Measurements from ENCODE around the gene UGT3A1.
"Not testable (repeated sequence)": the region's sequence is repeated elsewhere in the genome, so short reads cannot be mapped to it uniquely, and the experiment has no call there.

UGT3A1 gene

GRCh38 chr5:35988529-35988928 lies 2.7 kb downstream of the UGT3A1 start:
- in situ Hi-C loops (cut with MboI; ENCODE audit: low sequenced_read_pairs) = no loop called here

GRCh38 chr5:35987776-35988175 lies 3.4 kb downstream of the UGT3A1 start:
- in situ Hi-C loops (cut with MboI; ENCODE audit: low sequenced_read_pairs) = no loop called here

- in situ Hi-C loops (cut with MboI; ENCODE audit: low sequenced_read_pairs) = no loop called here
These were observed 11.5 kb downstream of the UGT3A1 start for GRCh38 chr5:35979715-35980114.

GRCh38 chr5:35976859-35977258 lies 14.3 kb downstream of the UGT3A1 start:
- in situ Hi-C loops (cut with MboI; ENCODE audit: low sequenced_read_pairs) = not testable (repeated sequence)

GRCh38 chr5:35974570-35974969 lies 16.6 kb downstream of the UGT3A1 start:
- in situ Hi-C loops (cut with MboI; ENCODE audit: low sequenced_read_pairs) = no loop called here

- in situ Hi-C loops (cut with MboI; ENCODE audit: low sequenced_read_pairs) = no loop called here
These were observed 19.3 kb downstream of the UGT3A1 start for GRCh38 chr5:35971878-35972210.

GRCh38 chr5:35971186-35971877 lies 19.9 kb downstream of the UGT3A1 start:
- in situ Hi-C loops (cut with MboI; ENCODE audit: low sequenced_read_pairs) = no loop called here

- in situ Hi-C loops (cut with MboI; ENCODE audit: low sequenced_read_pairs) = no loop called here
These were observed 27.8 kb downstream of the UGT3A1 start for GRCh38 chr5:35963381-35963843.

GRCh38 chr5:35960328-35960727 lies 30.9 kb downstream of the UGT3A1 start:
- in situ Hi-C loops (cut with MboI; ENCODE audit: low sequenced_read_pairs) = no loop called here

- in situ Hi-C loops (cut with MboI; ENCODE audit: low sequenced_read_pairs) = no loop called here
These were observed 34.8 kb downstream of the UGT3A1 start for GRCh38 chr5:35956429-35956828.

- in situ Hi-C loops (cut with MboI; ENCODE audit: low sequenced_read_pairs) = no loop called here
These were observed 37.0 kb downstream of the UGT3A1 start for GRCh38 chr5:35954175-35954574.

- in situ Hi-C loops (cut with MboI; ENCODE audit: low sequenced_read_pairs) = no loop called here
These were observed 44.1 kb downstream of the UGT3A1 start for GRCh38 chr5:35947085-35947484.

- in situ Hi-C loops (cut with MboI; ENCODE audit: low sequenced_read_pairs) = no loop called here
These were observed 51.6 kb downstream of the UGT3A1 start for GRCh38 chr5:35939639-35940038.

GRCh38 chr5:35938568-35939227 lies 52.5 kb downstream of the UGT3A1 start, which contains the start of gene CAPSL:
TSS of gene CAPSL (minus strand) at chr5:35938622. CDS start at chr5:35921120, 17,502 bp downstream.
- in situ Hi-C loops (cut with MboI; ENCODE audit: low sequenced_read_pairs) = no loop called here

GRCh38 chr5:35926389-35927051 lies 64.7 kb downstream of the UGT3A1 start:
- in situ Hi-C loops (cut with MboI; ENCODE audit: low sequenced_read_pairs) = loop anchor here (10.0 kb wide), 2 partner anchors 152 to 842 kb away; no protein-coding TSS in a partner anchor

- in situ Hi-C loops (cut with MboI; ENCODE audit: low sequenced_read_pairs) = loop anchor here (10.0 to 25.0 kb wide), 3 partner anchors 150 to 840 kb away; no protein-coding TSS in a partner anchor
These were observed 66.1 kb downstream of the UGT3A1 start for GRCh38 chr5:35924950-35925722.

GRCh38 chr5:35924122-35924949 lies 66.9 kb downstream of the UGT3A1 start:
- in situ Hi-C loops (cut with MboI; ENCODE audit: low sequenced_read_pairs) = loop anchor here (10.0 to 25.0 kb wide), 3 partner anchors 150 to 840 kb away; no protein-coding TSS in a partner anchor

GRCh38 chr5:35922468-35922867 lies 68.7 kb downstream of the UGT3A1 start:
- in situ Hi-C loops (cut with MboI; ENCODE audit: low sequenced_read_pairs) = loop anchor here (10.0 to 25.0 kb wide), 3 partner anchors 148 to 838 kb away; no protein-coding TSS in a partner anchor

- in situ Hi-C loops (cut with MboI; ENCODE audit: low sequenced_read_pairs) = loop anchor here (10.0 to 25.0 kb wide), 3 partner anchors 147 to 837 kb away; no protein-coding TSS in a partner anchor
These were observed 69.3 kb downstream of the UGT3A1 start for GRCh38 chr5:35921930-35922329.

- in situ Hi-C loops (cut with MboI; ENCODE audit: low sequenced_read_pairs) = loop anchor here (10.0 to 25.0 kb wide), 3 partner anchors 146 to 836 kb away; no protein-coding TSS in a partner anchor
These were observed 70.3 kb downstream of the UGT3A1 start for GRCh38 chr5:35920890-35921289.

All from HL-60/S4 treated with phorbol 12-myristate 13-acetate at 8.2 ng/mL for 4 days and 3 days (cell line).